IMR-90 (cell line): ENCODE measurements around the gene NUDCD3. TPM values are rescaled to one million over a fixed set of nuclear protein-coding genes. Genes with fewer than 3 reads are reported as not detected.

Experiments
- ATAC-seq: fragments of 200-7000 bp; cut with Tn5 transposase; 2 replicates; pipeline ENCODE4 v1.9.1; 2020; ENCODE audit warnings: low read depth, mild to moderate bottlenecking, moderate library complexity
- BruUV-seq: library from RNA; stranded (reverse); fragments of 400-500 nt; replicated peaks from 2 replicates; lab custom pipeline; 2021; lab: Mats Ljungman, UMichigan
- CTCF ChIA-PET: fragments of 300-600 bp; formaldehyde crosslinking; extraction: SDS; loops from one replicate; lab custom pipeline; 2021; ENCODE audit warnings: antibody characterized with exemption; lab: Yijun Ruan, JAX
- POLR2A ChIA-PET: fragments of 300-600 bp; sonication (Branson Sonifier 250); formaldehyde crosslinking; loops from one replicate; lab custom pipeline; 2022; ENCODE audit warnings: antibody characterized with exemption; ENCODE audit not compliant: unreplicated experiment; lab: Charles Lee
- DNase-seq: peaks from one replicate; pipeline ENCODE4 v3.0.0; 2013
- H2AFZ ChIP-seq: replicated peaks from 2 replicates; pipeline ENCODE3; 2013; ENCODE audit warnings: low read length, mild to moderate bottlenecking; ENCODE audit not compliant: poor library complexity
- H2AK5ac ChIP-seq: 2 replicates; pipeline ENCODE4 v1.6.1; 2013; ENCODE audit warnings: low read depth, low read length, inconsistent platforms
- H2AK9ac ChIP-seq: replicated peaks from 2 replicates; pipeline ENCODE3; 2013; ENCODE audit warnings: mild to moderate bottlenecking, low read depth, low read length, moderate library complexity; ENCODE audit not compliant: poor library complexity
- H2BK120ac ChIP-seq: 2 replicates; pipeline ENCODE4 v1.6.1; 2013; ENCODE audit warnings: low read depth, low read length, inconsistent platforms
- H2BK15ac ChIP-seq: 3 replicates; pipeline ENCODE4 v1.6.1; 2013; ENCODE audit warnings: low read depth, low read length, inconsistent platforms
- H2BK20ac ChIP-seq: 2 replicates; pipeline ENCODE4 v1.6.1; 2013; ENCODE audit warnings: low read depth, mild to moderate bottlenecking, inconsistent platforms, low read length, moderate library complexity
- H2BK5ac ChIP-seq: 2 replicates; pipeline ENCODE4 v1.6.1; 2013; ENCODE audit warnings: mild to moderate bottlenecking, low read depth, low read length, inconsistent platforms; ENCODE audit not compliant: poor library complexity, severe bottlenecking
- H3K14ac ChIP-seq: replicated peaks from 2 replicates; pipeline ENCODE4 v1.6.1; 2013; ENCODE audit warnings: low read depth, low read length, inconsistent platforms
- H3K18ac ChIP-seq: 2 replicates; pipeline ENCODE4 v1.6.1; 2013; ENCODE audit warnings: low read depth, low read length, control low read depth
- H3K23ac ChIP-seq: 2 replicates; pipeline ENCODE4 v1.6.1; 2013; ENCODE audit warnings: low read depth, low read length, inconsistent platforms
- H3K27ac ChIP-seq: 2 replicates; pipeline ENCODE4 v1.5.1; 2013; ENCODE audit warnings: mild to moderate bottlenecking, control low read depth, low read length; ENCODE audit not compliant: insufficient read depth
- H3K27me3 ChIP-seq: 2 replicates; pipeline ENCODE4 v1.6.1; 2013; ENCODE audit warnings: low read length; ENCODE audit not compliant: control insufficient read depth, insufficient read depth
- H3K36me3 ChIP-seq: 2 replicates; pipeline ENCODE4 v1.6.1; 2013; ENCODE audit warnings: low read length, mixed read lengths; ENCODE audit not compliant: control insufficient read depth, insufficient read depth
- H3K4ac ChIP-seq: 2 replicates; pipeline ENCODE4 v1.6.1; 2013; ENCODE audit warnings: low read depth, low read length, inconsistent platforms
- H3K4me1 ChIP-seq: 2 replicates; pipeline ENCODE4 v1.6.1; 2013; ENCODE audit warnings: low read length, mixed read lengths; ENCODE audit not compliant: control insufficient read depth, insufficient read depth
- H3K4me2 ChIP-seq: 2 replicates; pipeline ENCODE4 v1.6.1; 2013; ENCODE audit warnings: low read depth, mild to moderate bottlenecking, control low read depth, low read length, moderate library complexity
- H3K4me3 ChIP-seq: 2 replicates; pipeline ENCODE4 v1.5.1; 2013; ENCODE audit warnings: low read depth, mild to moderate bottlenecking, control low read depth, low read length, moderate library complexity; ENCODE audit not compliant: insufficient read depth
- H3K56ac ChIP-seq: 2 replicates; pipeline ENCODE4 v1.6.1; 2013; ENCODE audit warnings: low read length, inconsistent platforms; ENCODE audit not compliant: insufficient read depth; ENCODE audit errors: extremely low read depth
- H3K79me1 ChIP-seq, 2 experiments: 2 replicates each; pipeline ENCODE4 v1.6.1; 2013; ENCODE audit warnings: low read length in 2 of 2, inconsistent platforms in 1 of 2, low read depth in 1 of 2
- H3K9ac ChIP-seq: 2 replicates; pipeline ENCODE4 v1.6.1; 2013; ENCODE audit warnings: low read depth, low read length, control low read depth
- H3K9me1 ChIP-seq: 2 replicates; pipeline ENCODE4 v1.6.1; 2013; ENCODE audit warnings: low read length, inconsistent platforms; ENCODE audit not compliant: insufficient read depth
- H3K9me3 ChIP-seq: 2 replicates; pipeline ENCODE4 v1.6.1; 2013; ENCODE audit warnings: low read length; ENCODE audit not compliant: control insufficient read depth, insufficient read depth
- H4K20me1 ChIP-seq: 2 replicates; pipeline ENCODE4 v1.6.1; 2013; ENCODE audit warnings: low read length, inconsistent platforms; ENCODE audit not compliant: insufficient read depth
- H4K5ac ChIP-seq: 2 replicates; pipeline ENCODE4 v1.6.1; 2013; ENCODE audit warnings: mild to moderate bottlenecking, low read depth, low read length, control low read depth
- H4K8ac ChIP-seq, 2 experiments: 2 replicates each; pipeline ENCODE4 v1.6.1; 2013; ENCODE audit warnings: low read depth in 2 of 2, low read length in 2 of 2, control low read depth in 1 of 2, inconsistent platforms in 1 of 2
- H4K91ac ChIP-seq: 2 replicates; pipeline ENCODE4 v1.6.1; 2013; ENCODE audit warnings: low read depth, low read length, inconsistent platforms; ENCODE audit not compliant: insufficient read depth
- BHLHE40 ChIP-seq: fragments of 150-350 bp; IDR thresholded peaks from 2 replicates; pipeline ENCODE4 v1.6.1; 2016; ENCODE audit warnings: mild to moderate bottlenecking, low read depth, low read length
- CEBPB ChIP-seq: IDR thresholded peaks from 2 replicates; pipeline ENCODE4 v1.6.1; 2012; ENCODE audit warnings: low read depth, low read length, improper control_type of control experiment
- CHD1 ChIP-seq: IDR thresholded peaks from 2 replicates; pipeline ENCODE4 v1.6.1; 2012; ENCODE audit warnings: low read depth, low read length, improper control_type of control experiment
- ELK1 ChIP-seq: fragments of 150-350 bp; IDR thresholded peaks from 2 replicates; pipeline ENCODE4 v1.6.1; 2016; ENCODE audit warnings: low read depth, mild to moderate bottlenecking, low read length, moderate library complexity, borderline replicate concordance
- FOS ChIP-seq: fragments of 150-350 bp; IDR thresholded peaks from 2 replicates; pipeline ENCODE4 v1.6.1; 2016; ENCODE audit warnings: low read depth, low read length
- MAFK ChIP-seq: IDR thresholded peaks from 2 replicates; pipeline ENCODE4 v1.6.1; 2012; ENCODE audit warnings: low read depth, low read length, improper control_type of control experiment
- MAZ ChIP-seq: IDR thresholded peaks from 2 replicates; pipeline ENCODE4 v1.6.1; 2012; ENCODE audit warnings: low read depth, mild to moderate bottlenecking, low read length, improper control_type of control experiment, moderate library complexity, borderline replicate concordance
- MXI1 ChIP-seq: IDR thresholded peaks from 2 replicates; pipeline ENCODE4 v1.6.1; 2012; ENCODE audit warnings: low read depth, mild to moderate bottlenecking, low read length, moderate library complexity, borderline replicate concordance
- NFE2L2 ChIP-seq: fragments of 150-350 bp; IDR thresholded peaks from 2 replicates; pipeline ENCODE4 v1.6.1; 2016; ENCODE audit warnings: low read depth, mild to moderate bottlenecking, low read length
- POLR2A ChIP-seq: IDR thresholded peaks from 2 replicates; pipeline ENCODE4 v1.6.1; 2012; ENCODE audit warnings: mild to moderate bottlenecking, low read depth, low read length
- RAD21 ChIP-seq: IDR thresholded peaks from 2 replicates; pipeline ENCODE4 v1.6.1; 2012; ENCODE audit warnings: low read length, improper control_type of control experiment
- RCOR1 ChIP-seq: IDR thresholded peaks from 2 replicates; pipeline ENCODE4 v1.6.1; 2012; ENCODE audit warnings: mild to moderate bottlenecking, low read length, improper control_type of control experiment; ENCODE audit not compliant: insufficient replicate concordance
- RFX5 ChIP-seq: IDR thresholded peaks from 2 replicates; pipeline ENCODE4 v1.8.0; 2012; ENCODE audit warnings: low read depth, mild to moderate bottlenecking, low read length, moderate library complexity
- SMC3 ChIP-seq: fragments of 150-350 bp; IDR thresholded peaks from 2 replicates; pipeline ENCODE4 v1.6.1; 2016; ENCODE audit warnings: low read depth, mild to moderate bottlenecking, antibody characterized with exemption, low read length, moderate library complexity
- WGBS, 2 experiments: methylation state at CpG; one replicate each; pipeline versions ENCODE4 v1.1.5 to v1.1.7; 2013; ENCODE audit warnings: missing lambda C conversion rate in 2 of 2; ENCODE audit not compliant: insufficient read length in 1 of 2; ENCODE audit errors: extremely low coverage in 2 of 2; 5-methylcytosine and 5-hydroxymethylcytosine counted together
- dilution Hi-C: fragments of 300-500 bp; cut with HindIII; formaldehyde crosslinking; loops from one replicate; pipeline ENCODE4 v1.14.3; 2018; ENCODE audit warnings: low sequenced_read_pairs; ENCODE audit not compliant: unreplicated experiment
- in situ Hi-C: fragments of 300-500 bp; cut with MboI; formaldehyde crosslinking; loops from 3 replicates; pipeline ENCODE4 v1.14.3; 2019; ENCODE audit warnings: low sequenced_read_pairs, inconsistent platforms, mixed read lengths
- intact Hi-C: fragments of 100-400 bp; cut with micrococcal nuclease; formaldehyde crosslinking; loops from 2 replicates; pipeline ENCODE4 v1.10.0; 2022
- polyA plus RNA-seq, 3 experiments: library from polyadenylated mRNA; depleted of rRNA; stranded (reverse); fragments of >200 nt; gene quantifications; 2 replicates each; pipeline ENCODE4 v1.2.3, GENCODE V29; 2012; ENCODE audit warnings: low replicate concordance in 1 of 3
- total RNA-seq: library from RNA; depleted of rRNA; stranded (reverse); fragments of >200 nt; gene quantifications from 2 replicates; pipeline ENCODE4 v1.2.3, GENCODE V29; 2012
- TF ChIP-seq, protein P1 (sequence below): conservative IDR thresholded peaks from 2 replicates; pipeline ENCODE4 v1.5.1; 2012; ENCODE audit warnings: mild to moderate bottlenecking, low read depth, low read length, improper control_type of control experiment
- TF ChIP-seq, protein P2 (sequence below): fragments of 150-350 bp; IDR thresholded peaks from 2 replicates; pipeline ENCODE4 v1.6.1; 2017; ENCODE audit warnings: mild to moderate bottlenecking, antibody characterized with exemption, low read length, low read depth

Gene NUDCD3
- total and polyA plus RNA-seq, 2 of the 4 experiments (the other 2 are of a cell fraction), result 49.5 to 76.0 TPM

DNA sequence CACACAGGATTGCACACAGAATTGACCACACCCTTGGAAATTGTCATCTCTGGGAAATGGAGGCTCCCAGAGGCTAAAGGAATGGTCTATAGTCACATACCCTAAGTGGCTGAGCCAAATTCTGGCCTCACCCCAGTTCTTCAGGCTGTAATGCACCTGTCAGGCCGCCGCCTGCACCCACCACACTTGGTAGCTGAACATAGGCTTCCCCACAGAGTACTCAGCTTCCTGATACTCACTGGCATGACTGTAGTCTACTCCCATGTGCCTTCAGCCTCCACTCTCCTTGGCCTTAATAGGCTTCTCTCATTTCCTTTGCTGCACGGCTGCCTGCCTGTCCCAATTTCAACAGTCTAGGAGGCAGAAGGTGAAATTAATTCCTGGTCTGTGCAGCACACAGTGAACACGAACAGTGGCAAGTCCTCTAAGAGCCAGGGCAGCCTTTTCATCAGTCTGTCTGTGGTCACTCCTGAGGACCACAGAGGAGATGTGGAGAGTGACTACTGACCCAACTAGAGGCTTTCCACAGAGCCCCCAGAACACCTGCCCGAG, 42.5 kb downstream of the NUDCD3 start:
- BruUV-seq, result no TSS peak
- in situ Hi-C loops (no loop called here), dilution Hi-C loops (no loop called here)

More for the DNA sequence above, 42.5 kb downstream of the NUDCD3 start:
- no peak overlapping the region; the same call in 1 of the 2 replicates for H3K14ac ChIP-seq
- H2BK5ac ChIP-seq, result no peak overlapping the region
- H3K23ac ChIP-seq, result 0 out of 2 replicates have a peak overlapping the region, but pooled peaks have one; percentile 8
- 100% methylated on average over 2 of the region's 5 CpGs; no CpG with 5 or more reads in 1 of the 2 experiments for WGBS, 2 experiments
- TF ChIP-seq, protein P1, sequence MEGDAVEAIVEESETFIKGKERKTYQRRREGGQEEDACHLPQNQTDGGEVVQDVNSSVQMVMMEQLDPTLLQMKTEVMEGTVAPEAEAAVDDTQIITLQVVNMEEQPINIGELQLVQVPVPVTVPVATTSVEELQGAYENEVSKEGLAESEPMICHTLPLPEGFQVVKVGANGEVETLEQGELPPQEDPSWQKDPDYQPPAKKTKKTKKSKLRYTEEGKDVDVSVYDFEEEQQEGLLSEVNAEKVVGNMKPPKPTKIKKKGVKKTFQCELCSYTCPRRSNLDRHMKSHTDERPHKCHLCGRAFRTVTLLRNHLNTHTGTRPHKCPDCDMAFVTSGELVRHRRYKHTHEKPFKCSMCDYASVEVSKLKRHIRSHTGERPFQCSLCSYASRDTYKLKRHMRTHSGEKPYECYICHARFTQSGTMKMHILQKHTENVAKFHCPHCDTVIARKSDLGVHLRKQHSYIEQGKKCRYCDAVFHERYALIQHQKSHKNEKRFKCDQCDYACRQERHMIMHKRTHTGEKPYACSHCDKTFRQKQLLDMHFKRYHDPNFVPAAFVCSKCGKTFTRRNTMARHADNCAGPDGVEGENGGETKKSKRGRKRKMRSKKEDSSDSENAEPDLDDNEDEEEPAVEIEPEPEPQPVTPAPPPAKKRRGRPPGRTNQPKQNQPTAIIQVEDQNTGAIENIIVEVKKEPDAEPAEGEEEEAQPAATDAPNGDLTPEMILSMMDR, result no peak
- no peak for TF ChIP-seq POLR2A
- TF ChIP-seq RFX5, result no peak
- TF ChIP-seq MAFK, result no peak
- no peak for TF ChIP-seq NFE2L2
- no peak for TF ChIP-seq RCOR1
- TF ChIP-seq RAD21, result no peak
- no peak for TF ChIP-seq SMC3
- no peak for TF ChIP-seq BHLHE40
- TF ChIP-seq FOS, result no peak
- no peak for TF ChIP-seq MAZ
- TF ChIP-seq ELK1, result no peak
- TF ChIP-seq, protein P2, sequence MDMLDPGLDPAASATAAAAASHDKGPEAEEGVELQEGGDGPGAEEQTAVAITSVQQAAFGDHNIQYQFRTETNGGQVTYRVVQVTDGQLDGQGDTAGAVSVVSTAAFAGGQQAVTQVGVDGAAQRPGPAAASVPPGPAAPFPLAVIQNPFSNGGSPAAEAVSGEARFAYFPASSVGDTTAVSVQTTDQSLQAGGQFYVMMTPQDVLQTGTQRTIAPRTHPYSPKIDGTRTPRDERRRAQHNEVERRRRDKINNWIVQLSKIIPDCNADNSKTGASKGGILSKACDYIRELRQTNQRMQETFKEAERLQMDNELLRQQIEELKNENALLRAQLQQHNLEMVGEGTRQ, result no peak
- no peak for TF ChIP-seq CHD1
- TF ChIP-seq CEBPB, result no peak
- no peak for TF ChIP-seq MXI1
- H4K5ac ChIP-seq, result no peak overlapping the region
- no peak overlapping the region for H4K91ac ChIP-seq
- no peak overlapping the region for H2BK15ac ChIP-seq
- no peak overlapping the region for H3K4me2 ChIP-seq
- ATAC-seq (no peak), DNase-seq (no peak)
- ChIA-PET CTCF (no interaction called here), POLR2A (no interaction called here)
- H3K36me3 ChIP-seq, result peaks cover 16% of the 10 kb centered on the region
- peak overlapping the region; percentile 56 for H2AK5ac ChIP-seq
- peaks cover 41% of the 10 kb centered on the region for H3K9me1 ChIP-seq
- H3K27ac ChIP-seq, result no peak overlapping the region
- no peak overlapping the region; the same call in 1 of the 2 replicates for H2BK20ac ChIP-seq
- intact Hi-C loops, result no loop called here
- H3K27me3 ChIP-seq, result no peaks in the 10 kb centered on the region
- H3K9ac ChIP-seq, result no peak overlapping the region
- H2AFZ ChIP-seq, result no peak overlapping the region
- H3K9me3 ChIP-seq, result no peaks in the 10 kb centered on the region
- H4K20me1 ChIP-seq, result peaks cover 34% of the 10 kb centered on the region
- H2BK120ac ChIP-seq, result no peak overlapping the region
- H3K4me1 ChIP-seq, result peaks cover 3% of the 10 kb centered on the region; the same call in 1 of the 2 replicates
- H3K4ac ChIP-seq, result no peak overlapping the region
- H3K79me1 ChIP-seq, result peaks cover 45 to 88% of the 10 kb centered on the region in 2 experiments
- no peak overlapping the region for H2AK9ac ChIP-seq
- H4K8ac ChIP-seq, result no peak overlapping the region
- no peak overlapping the region for H3K56ac ChIP-seq
- H3K18ac ChIP-seq, result no peak overlapping the region
- H3K4me3 ChIP-seq, result no peak overlapping the region
